HEK293 (cell line): ENCODE measurements around the gene ALMS1.

ENCODE experiments used
- CTCF ChIA-PET: fragments of 350-600 bp; formaldehyde crosslinking; extraction: SDS; loops from one replicate; lab custom pipeline; 2021; ENCODE audit warnings: antibody characterized with exemption; lab: Yijun Ruan, JAX
- POLR2A ChIA-PET: fragments of 300-600 bp; formaldehyde crosslinking; extraction: SDS; loops from one replicate; lab custom pipeline; 2020; ENCODE audit warnings: antibody characterized with exemption, inconsistent platforms; lab: Yijun Ruan, JAX
- H3K27ac ChIP-seq: fragments of 200-500 bp; sonication (Bioruptor generic); 2 replicates; pipeline ENCODE4 v1.5.1; 2014; ENCODE audit warnings: low read depth, low read length, control low read depth, inconsistent platforms; ENCODE audit errors: extremely low read depth
- H3K36me3 ChIP-seq, 2 experiments: fragments of 200-500 bp in 1 of 2; sonication (Bioruptor generic) in 1 of 2; 1 replicate in 1 of 2; 2 replicates in 1 of 2; pipeline ENCODE4 v1.5.1; 2014 to 2017; ENCODE audit warnings: inconsistent platforms in 2 of 2, low read length in 2 of 2; ENCODE audit not compliant: control insufficient read depth in 2 of 2, insufficient read depth in 1 of 2
- H3K4me1 ChIP-seq: fragments of 200-500 bp; sonication (Bioruptor generic); 2 replicates; pipeline ENCODE4 v1.5.1; 2014; ENCODE audit warnings: mild to moderate bottlenecking, low read length, inconsistent platforms; ENCODE audit not compliant: control insufficient read depth, insufficient read depth
- H3K4me3 ChIP-seq: 2 replicates; pipeline ENCODE4 v1.5.1; 2011; ENCODE audit warnings: low read depth, mild to moderate bottlenecking, control low read depth, low read length, moderate library complexity
- H3K9me3 ChIP-seq: fragments of 200-500 bp; sonication (Bioruptor generic); 2 replicates; pipeline ENCODE4 v1.5.1; 2014; ENCODE audit warnings: low read depth, low read length, inconsistent platforms; ENCODE audit not compliant: control insufficient read depth, insufficient read depth
- MEIS1 ChIP-seq: sonication (generic); formaldehyde crosslinking; IDR thresholded peaks from 2 replicates; pipeline ENCODE4 v1.8.1; 2022; ENCODE audit warnings: missing genetic modification reagents, mild to moderate bottlenecking, borderline replicate concordance
- OSR2 ChIP-seq: fragments of 450-650 bp; formaldehyde crosslinking; IDR thresholded peaks from 2 replicates; pipeline ENCODE4 v1.5.1; 2016; ENCODE audit warnings: missing biosample characterization, missing genetic modification characterization
- PBX3 ChIP-seq: sonication (generic); formaldehyde crosslinking; IDR thresholded peaks from 2 replicates; pipeline ENCODE4 v1.8.1; 2022; ENCODE audit warnings: mild to moderate bottlenecking, moderate library complexity, missing genetic modification reagents
- TCF7L2 ChIP-seq: IDR thresholded peaks from 2 replicates; pipeline ENCODE4 v1.6.1; 2011; ENCODE audit warnings: low read depth, mild to moderate bottlenecking, inconsistent platforms, low read length, moderate library complexity, borderline replicate concordance
- ZBTB44 ChIP-seq: fragments of 450-650 bp; IDR thresholded peaks from 2 replicates; pipeline ENCODE4 v1.5.1; 2018; ENCODE audit warnings: missing biosample characterization, mild to moderate bottlenecking, missing genetic modification characterization
- ZIC2 ChIP-seq: fragments of 450-650 bp; formaldehyde crosslinking; IDR thresholded peaks from 2 replicates; pipeline ENCODE4 v1.5.1; 2016; ENCODE audit warnings: missing biosample characterization, missing genetic modification characterization
- ZNF10 ChIP-seq: fragments of 450-650 bp; formaldehyde crosslinking; IDR thresholded peaks from 2 replicates; pipeline ENCODE4 v1.5.1; 2017; ENCODE audit warnings: missing biosample characterization, missing genetic modification characterization
- ZNF148 ChIP-seq: fragments of 450-650 bp; formaldehyde crosslinking; IDR thresholded peaks from 2 replicates; pipeline ENCODE4 v1.5.0; 2017; ENCODE audit warnings: missing biosample characterization, missing genetic modification characterization, borderline replicate concordance
- ZNF169 ChIP-seq: fragments of 450-650 bp; formaldehyde crosslinking; IDR thresholded peaks from 2 replicates; pipeline ENCODE4 v1.5.1; 2016; ENCODE audit warnings: missing biosample characterization, missing genetic modification characterization
- ZNF174 ChIP-seq: fragments of 450-650 bp; formaldehyde crosslinking; IDR thresholded peaks from 2 replicates; pipeline ENCODE4 v1.5.0; 2017; ENCODE audit warnings: missing biosample characterization, mild to moderate bottlenecking, missing genetic modification characterization
- ZNF175 ChIP-seq: fragments of 450-650 bp; formaldehyde crosslinking; IDR thresholded peaks from 2 replicates; pipeline ENCODE4 v1.5.1; 2016; ENCODE audit warnings: missing biosample characterization, missing genetic modification characterization
- ZNF211 ChIP-seq: fragments of 450-650 bp; formaldehyde crosslinking; IDR thresholded peaks from 2 replicates; pipeline ENCODE4 v1.5.1; 2016; ENCODE audit warnings: low read depth, missing biosample characterization, missing genetic modification characterization
- ZNF280C ChIP-seq: fragments of 450-650 bp; formaldehyde crosslinking; IDR thresholded peaks from 2 replicates; pipeline ENCODE4 v1.5.1; 2016; ENCODE audit warnings: missing biosample characterization, missing genetic modification characterization
- ZNF362 ChIP-seq: fragments of 450-650 bp; formaldehyde crosslinking; IDR thresholded peaks from 2 replicates; pipeline ENCODE4 v1.5.1; 2016; ENCODE audit warnings: missing biosample characterization, missing genetic modification characterization
- ZNF398 ChIP-seq: fragments of 450-650 bp; formaldehyde crosslinking; IDR thresholded peaks from 2 replicates; pipeline ENCODE4 v1.5.1; 2017; ENCODE audit warnings: missing biosample characterization, missing genetic modification characterization
- ZNF416 ChIP-seq: fragments of 450-650 bp; formaldehyde crosslinking; IDR thresholded peaks from 2 replicates; pipeline ENCODE4 v1.5.1; 2016; ENCODE audit warnings: missing biosample characterization, missing genetic modification characterization
- ZNF580 ChIP-seq: fragments of 450-650 bp; formaldehyde crosslinking; IDR thresholded peaks from 2 replicates; pipeline ENCODE4 v1.5.1; 2016; ENCODE audit warnings: missing biosample characterization, missing genetic modification characterization
- ZNF610 ChIP-seq: fragments of 450-650 bp; formaldehyde crosslinking; IDR thresholded peaks from 2 replicates; pipeline ENCODE4 v1.5.1; 2016; ENCODE audit warnings: missing biosample characterization, missing genetic modification characterization, borderline replicate concordance
- ZNF785 ChIP-seq: fragments of 450-650 bp; formaldehyde crosslinking; IDR thresholded peaks from 2 replicates; pipeline ENCODE4 v1.5.1; 2016; ENCODE audit warnings: missing biosample characterization, missing genetic modification characterization
- ZSCAN18 ChIP-seq: fragments of 450-650 bp; formaldehyde crosslinking; IDR thresholded peaks from 2 replicates; pipeline ENCODE4 v1.5.1; 2016; ENCODE audit warnings: missing biosample characterization, missing genetic modification characterization

Gene ALMS1

GRCh38 chr2:73451263-73451972, 65.8 kb downstream of the ALMS1 start:
- Histone ChIP-seq H3K4me1 (no peaks in the 10 kb centered on the region), H3K9me3 (no peaks in the 10 kb centered on the region), H3K4me3 (no peak overlapping the region), H3K27ac (no peak overlapping the region), H3K36me3 (peaks cover 9 to 46% of the 10 kb centered on the region in 2 experiments; a peak in 2 of 3 replicates)
- POLR2A ChIA-PET: no interaction called here
- CTCF ChIA-PET: interaction anchor here (0.6 to 1.2 kb wide), 2 partner anchors 15 to 20 kb away, joined by 3 read pairs; no protein-coding TSS in a partner anchor
- TF ChIP-seq ZNF169: no peak
- no peak for TF ChIP-seq ZNF211
- no peak for TF ChIP-seq ZSCAN18 (tag by site-specific recombination)
- no peak for TF ChIP-seq ZNF174 (tag by site-specific recombination)
- no peak for TF ChIP-seq ZNF362 (tag by site-specific recombination)
- no peak for TF ChIP-seq ZNF175 (tag by site-specific recombination)
- TF ChIP-seq ZNF785 (tag by site-specific recombination): no peak
- no peak for TF ChIP-seq ZNF580 (tag by site-specific recombination)
- TF ChIP-seq ZBTB44: no peak
- no peak for TF ChIP-seq ZNF416 (tag by site-specific recombination)
- TF ChIP-seq ZIC2 (tag by site-specific recombination): no peak
- no peak for TF ChIP-seq TCF7L2
- no peak for TF ChIP-seq OSR2
- no peak for TF ChIP-seq PBX3
- TF ChIP-seq ZNF398 (tag by site-specific recombination): no peak

GRCh38 chr2:73457982-73458381, 72.3 kb downstream of the ALMS1 start:
- POLR2A ChIA-PET: no interaction called here
- TF ChIP-seq MEIS1 (CRISPR knock-in tag) (no peak), ZNF280C (tag by site-specific recombination) (no peak), ZNF10 (no peak), ZNF610 (tag by site-specific recombination) (no peak), ZNF148 (tag by site-specific recombination) (no peak)

More at GRCh38 chr2:73457982-73458381, 72.3 kb downstream of the ALMS1 start:
- Histone ChIP-seq H3K9me3 (no peaks in the 10 kb centered on the region), H3K4me1 (no peaks in the 10 kb centered on the region), H3K27ac (no peak overlapping the region), H3K36me3 (peaks cover 9 to 19% of the 10 kb centered on the region in 2 experiments; a peak in 2 of 3 replicates), H3K4me3 (no peak overlapping the region)
- CTCF ChIA-PET: no interaction called here
